ENCODE data around the gene NRP2.

NRP2 gene

DNA sequence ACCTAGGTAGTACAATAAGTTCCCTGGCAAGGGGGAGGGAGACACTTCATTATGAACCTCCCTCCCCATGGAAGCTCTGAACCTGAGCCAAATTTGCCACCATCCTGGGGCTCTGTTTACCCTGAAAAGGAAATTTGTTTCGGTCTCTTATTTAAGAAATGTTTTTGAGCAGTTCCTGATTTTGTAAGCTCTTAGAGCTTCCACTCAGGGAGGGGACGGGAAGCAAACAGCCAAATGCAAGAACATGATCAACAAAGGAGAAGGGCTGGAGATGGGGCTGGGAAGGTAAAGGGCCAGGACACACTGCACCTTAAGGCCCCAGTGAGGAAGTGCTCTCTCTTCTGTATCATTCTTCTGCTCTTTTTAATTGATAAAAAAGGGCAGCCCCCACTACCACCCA lies 117.9 kb downstream of the NRP2 start:
- H4K20me1 ChIP-seq (ENCODE audit: insufficient read depth) = no peaks in the 10 kb centered on the region
- H3K27me3 ChIP-seq (ENCODE audit: insufficient read depth, low read depth) = no peaks in the 10 kb centered on the region
- no peak overlapping the region for H3K4me2 ChIP-seq
- no peaks in the 10 kb centered on the region for H3K79me2 ChIP-seq (ENCODE audit: insufficient read depth, low read depth)
- no peak overlapping the region for H3K4me3 ChIP-seq (IDR thresholded peaks at IDR 0.05; ENCODE audit: insufficient read depth, low read depth, low read length)
- TF ChIP-seq, protein P1, sequence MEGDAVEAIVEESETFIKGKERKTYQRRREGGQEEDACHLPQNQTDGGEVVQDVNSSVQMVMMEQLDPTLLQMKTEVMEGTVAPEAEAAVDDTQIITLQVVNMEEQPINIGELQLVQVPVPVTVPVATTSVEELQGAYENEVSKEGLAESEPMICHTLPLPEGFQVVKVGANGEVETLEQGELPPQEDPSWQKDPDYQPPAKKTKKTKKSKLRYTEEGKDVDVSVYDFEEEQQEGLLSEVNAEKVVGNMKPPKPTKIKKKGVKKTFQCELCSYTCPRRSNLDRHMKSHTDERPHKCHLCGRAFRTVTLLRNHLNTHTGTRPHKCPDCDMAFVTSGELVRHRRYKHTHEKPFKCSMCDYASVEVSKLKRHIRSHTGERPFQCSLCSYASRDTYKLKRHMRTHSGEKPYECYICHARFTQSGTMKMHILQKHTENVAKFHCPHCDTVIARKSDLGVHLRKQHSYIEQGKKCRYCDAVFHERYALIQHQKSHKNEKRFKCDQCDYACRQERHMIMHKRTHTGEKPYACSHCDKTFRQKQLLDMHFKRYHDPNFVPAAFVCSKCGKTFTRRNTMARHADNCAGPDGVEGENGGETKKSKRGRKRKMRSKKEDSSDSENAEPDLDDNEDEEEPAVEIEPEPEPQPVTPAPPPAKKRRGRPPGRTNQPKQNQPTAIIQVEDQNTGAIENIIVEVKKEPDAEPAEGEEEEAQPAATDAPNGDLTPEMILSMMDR (conservative IDR thresholded peaks at IDR 0.05; ENCODE audit: low read depth, low read length) = no peak
- H3K36me3 ChIP-seq (ENCODE audit: insufficient read depth) = no peaks in the 10 kb centered on the region
- H3K9ac ChIP-seq = no peak overlapping the region
- no peak overlapping the region for H2AFZ ChIP-seq (ENCODE audit: low read depth)
- no peaks in the 10 kb centered on the region for H3K4me1 ChIP-seq (ENCODE audit: low read depth, poor library complexity, severe bottlenecking)
- no peak overlapping the region for H3K27ac ChIP-seq

DNA sequence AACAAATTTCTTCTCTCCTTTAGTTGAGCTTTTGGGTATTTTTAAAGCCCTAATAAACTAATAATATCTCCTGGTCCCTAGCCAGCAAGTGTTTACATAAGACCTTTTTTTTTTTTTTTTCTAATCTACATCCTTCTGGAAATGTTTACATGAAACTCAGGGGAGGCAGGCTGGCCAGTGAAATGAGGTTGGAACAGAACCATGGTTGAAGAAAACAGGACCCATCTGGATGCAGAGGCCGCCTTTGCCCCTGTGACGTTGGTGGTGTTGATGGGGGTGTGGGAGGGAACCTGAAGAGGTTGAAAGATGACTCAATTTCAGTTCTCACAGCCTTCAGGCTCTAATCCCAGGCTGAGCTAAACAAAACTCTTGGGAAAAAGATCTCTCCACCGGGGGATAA lies 118.5 kb downstream of the NRP2 start:
- H3K36me3 ChIP-seq (ENCODE audit: insufficient read depth) = no peaks in the 10 kb centered on the region
- H2AFZ ChIP-seq (ENCODE audit: low read depth) = no peak overlapping the region
- H3K27me3 ChIP-seq (ENCODE audit: insufficient read depth, low read depth) = no peaks in the 10 kb centered on the region
- H3K4me2 ChIP-seq = no peak overlapping the region
- H3K79me2 ChIP-seq (ENCODE audit: insufficient read depth, low read depth) = no peaks in the 10 kb centered on the region
- no peak overlapping the region for H3K27ac ChIP-seq
- no peaks in the 10 kb centered on the region for H3K4me1 ChIP-seq (ENCODE audit: low read depth, poor library complexity, severe bottlenecking)
- no peak overlapping the region for H3K4me3 ChIP-seq (IDR thresholded peaks at IDR 0.05; ENCODE audit: insufficient read depth, low read depth, low read length)
- TF ChIP-seq, protein P1 (conservative IDR thresholded peaks at IDR 0.05; ENCODE audit: low read depth, low read length) = no peak
- H4K20me1 ChIP-seq (ENCODE audit: insufficient read depth) = no peaks in the 10 kb centered on the region
- no peak overlapping the region for H3K9ac ChIP-seq

DNA sequence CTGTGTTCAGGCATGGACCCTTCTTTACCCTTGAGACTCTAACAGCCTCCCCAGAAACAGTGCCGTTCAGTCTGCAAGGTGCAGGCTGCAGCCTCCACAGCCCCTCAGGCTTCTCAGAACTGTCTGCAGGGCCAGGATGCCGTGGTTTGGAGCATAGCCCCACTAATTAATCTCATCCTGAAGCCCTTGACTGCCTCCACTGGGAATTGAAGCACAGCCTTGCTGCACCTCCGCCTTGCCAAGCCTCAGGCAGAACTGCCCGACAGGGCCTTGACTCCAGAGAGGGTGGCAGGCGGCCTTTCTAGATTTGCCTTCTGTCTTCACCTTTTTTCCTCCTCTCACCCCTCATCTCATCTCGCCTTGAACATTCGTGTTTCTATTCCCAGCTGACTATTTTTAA lies 119.8 kb downstream of the NRP2 start:
- Histone ChIP-seq H3K4me1 (ENCODE audit: low read depth, poor library complexity, severe bottlenecking) (no peaks in the 10 kb centered on the region), H2AFZ (ENCODE audit: low read depth) (no peak overlapping the region), H3K4me3 (IDR thresholded peaks at IDR 0.05; ENCODE audit: insufficient read depth, low read depth, low read length) (no peak overlapping the region), H3K27ac (no peak overlapping the region), H3K27me3 (ENCODE audit: insufficient read depth, low read depth) (no peaks in the 10 kb centered on the region), H3K36me3 (ENCODE audit: insufficient read depth) (no peaks in the 10 kb centered on the region), H3K4me2 (no peak overlapping the region), H3K79me2 (ENCODE audit: insufficient read depth, low read depth) (no peaks in the 10 kb centered on the region), H4K20me1 (ENCODE audit: insufficient read depth) (no peaks in the 10 kb centered on the region), H3K9ac (no peak overlapping the region)
- TF ChIP-seq, protein P1 (conservative IDR thresholded peaks at IDR 0.05; ENCODE audit: low read depth, low read length) = no peak

DNA sequence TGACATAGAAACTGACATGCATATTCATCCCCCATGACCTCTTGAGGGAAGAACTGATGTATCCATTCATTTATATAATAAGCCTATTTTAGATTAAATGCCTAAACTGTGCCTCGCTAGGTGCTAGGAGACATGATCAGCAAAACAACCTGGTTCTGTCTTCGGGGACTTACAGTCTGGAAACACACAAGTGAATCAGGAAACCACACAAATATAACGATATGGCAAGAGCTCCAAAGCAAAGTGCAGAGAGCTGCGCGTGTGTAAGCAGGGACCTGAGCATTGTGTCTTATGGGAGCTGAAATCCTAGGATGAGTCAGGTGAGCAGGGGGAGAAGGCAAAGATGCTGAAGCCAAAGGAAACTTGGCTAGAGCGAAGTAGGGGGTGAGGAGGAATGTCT lies 120.6 kb downstream of the NRP2 start:
- Histone ChIP-seq H3K4me3 (IDR thresholded peaks at IDR 0.05; ENCODE audit: insufficient read depth, low read depth, low read length) (no peak overlapping the region), H3K4me2 (no peak overlapping the region), H4K20me1 (ENCODE audit: insufficient read depth) (no peaks in the 10 kb centered on the region), H3K36me3 (ENCODE audit: insufficient read depth) (no peaks in the 10 kb centered on the region), H3K9ac (no peak overlapping the region), H2AFZ (ENCODE audit: low read depth) (no peak overlapping the region), H3K79me2 (ENCODE audit: insufficient read depth, low read depth) (no peaks in the 10 kb centered on the region), H3K4me1 (ENCODE audit: low read depth, poor library complexity, severe bottlenecking) (no peaks in the 10 kb centered on the region), H3K27ac (no peak overlapping the region), H3K27me3 (ENCODE audit: insufficient read depth, low read depth) (no peaks in the 10 kb centered on the region)
- TF ChIP-seq, protein P1 (conservative IDR thresholded peaks at IDR 0.05; ENCODE audit: low read depth, low read length) = no peak

DNA sequence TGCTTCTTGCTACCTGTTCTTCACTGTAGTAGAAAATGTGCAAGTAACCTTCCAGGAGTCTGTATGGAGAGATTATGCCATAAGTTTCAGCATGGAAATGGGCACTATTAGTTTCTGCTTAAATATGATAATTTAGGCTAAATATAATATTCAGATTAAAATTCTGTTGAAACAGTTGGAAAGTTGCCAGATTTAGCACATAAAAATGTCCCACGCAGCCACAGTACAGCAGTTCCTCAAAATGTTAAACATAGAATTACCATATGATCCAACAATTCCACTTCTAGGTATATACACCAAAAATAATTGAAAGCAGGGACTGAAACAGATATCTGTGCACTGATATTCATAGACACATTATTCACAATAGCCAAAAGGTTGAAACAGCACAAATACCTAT lies 121.2 kb downstream of the NRP2 start:
- Histone ChIP-seq H3K4me1 (ENCODE audit: low read depth, poor library complexity, severe bottlenecking) (no peaks in the 10 kb centered on the region), H2AFZ (ENCODE audit: low read depth) (no peak overlapping the region), H4K20me1 (ENCODE audit: insufficient read depth) (no peaks in the 10 kb centered on the region), H3K36me3 (ENCODE audit: insufficient read depth) (no peaks in the 10 kb centered on the region), H3K9ac (no peak overlapping the region), H3K79me2 (ENCODE audit: insufficient read depth, low read depth) (no peaks in the 10 kb centered on the region), H3K4me3 (IDR thresholded peaks at IDR 0.05; ENCODE audit: insufficient read depth, low read depth, low read length) (no peak overlapping the region), H3K27ac (no peak overlapping the region), H3K27me3 (ENCODE audit: insufficient read depth, low read depth) (no peaks in the 10 kb centered on the region), H3K4me2 (no peak overlapping the region)
- TF ChIP-seq, protein P1 (conservative IDR thresholded peaks at IDR 0.05; ENCODE audit: low read depth, low read length) = no peak

Measured in KMS-11 (cell line).